HuH-7 (cell line): Measurements from ENCODE around the gene DOC2A.

ENCODE experiments used
- DNase-seq: peaks from one replicate; pipeline ENCODE4 v3.0.0; 2011; ENCODE audit warnings: low spot score

Gene DOC2A

GRCh38 chr16:29989111-29989858 lies 21.5 kb downstream of the DOC2A start:
- DNase-seq, result no peak

GRCh38 chr16:29988346-29989075 lies 22.3 kb downstream of the DOC2A start:
- DNase-seq, result no peak

- DNase-seq, result no peak
Measured at GRCh38 chr16:29987371-29988085, 23.3 kb downstream of the DOC2A start.

DNA sequence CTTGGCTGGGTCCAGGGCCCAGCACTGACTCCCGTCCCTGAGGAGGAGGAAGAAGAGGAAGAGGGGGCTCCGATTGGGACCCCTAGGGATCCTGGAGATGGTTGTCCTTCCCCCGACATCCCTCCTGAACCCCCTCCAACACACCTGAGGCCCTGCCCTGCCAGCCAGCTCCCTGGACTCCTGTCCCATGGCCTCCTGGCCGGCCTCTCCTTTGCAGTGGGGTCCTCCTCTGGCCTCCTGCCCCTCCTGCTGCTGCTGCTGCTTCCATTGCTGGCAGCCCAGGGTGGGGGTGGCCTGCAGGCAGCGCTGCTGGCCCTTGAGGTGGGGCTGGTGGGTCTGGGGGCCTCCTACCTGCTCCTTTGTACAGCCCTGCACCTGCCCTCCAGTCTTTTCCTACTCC lies 23.9 kb downstream of the DOC2A start:
- no peak for DNase-seq

DNA sequence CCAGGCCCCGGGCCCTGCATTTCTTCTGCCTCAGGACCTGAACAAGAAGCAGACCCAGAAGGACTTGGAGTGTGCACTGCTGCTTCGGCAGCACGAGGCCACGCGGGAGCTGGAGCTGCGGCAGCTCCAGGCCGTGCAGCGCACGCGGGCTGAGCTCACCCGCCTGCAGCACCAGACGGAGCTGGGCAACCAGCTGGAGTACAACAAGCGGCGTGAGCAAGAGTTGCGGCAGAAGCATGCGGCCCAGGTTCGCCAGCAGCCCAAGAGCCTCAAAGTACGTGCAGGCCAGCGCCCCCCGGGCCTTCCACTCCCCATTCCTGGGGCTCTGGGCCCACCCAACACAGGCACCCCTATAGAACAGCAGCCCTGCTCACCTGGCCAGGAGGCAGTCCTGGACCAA lies 24.6 kb downstream of the DOC2A start:
- no peak for DNase-seq

- no peak for DNase-seq
Measured at GRCh38 chr16:29985271-29985811, 25.5 kb downstream of the DOC2A start.

GRCh38 chr16:29984764-29985147 lies 26.1 kb downstream of the DOC2A start:
- no peak for DNase-seq

- no peak for DNase-seq
Measured at GRCh38 chr16:29984137-29984763, 26.6 kb downstream of the DOC2A start.

DNA sequence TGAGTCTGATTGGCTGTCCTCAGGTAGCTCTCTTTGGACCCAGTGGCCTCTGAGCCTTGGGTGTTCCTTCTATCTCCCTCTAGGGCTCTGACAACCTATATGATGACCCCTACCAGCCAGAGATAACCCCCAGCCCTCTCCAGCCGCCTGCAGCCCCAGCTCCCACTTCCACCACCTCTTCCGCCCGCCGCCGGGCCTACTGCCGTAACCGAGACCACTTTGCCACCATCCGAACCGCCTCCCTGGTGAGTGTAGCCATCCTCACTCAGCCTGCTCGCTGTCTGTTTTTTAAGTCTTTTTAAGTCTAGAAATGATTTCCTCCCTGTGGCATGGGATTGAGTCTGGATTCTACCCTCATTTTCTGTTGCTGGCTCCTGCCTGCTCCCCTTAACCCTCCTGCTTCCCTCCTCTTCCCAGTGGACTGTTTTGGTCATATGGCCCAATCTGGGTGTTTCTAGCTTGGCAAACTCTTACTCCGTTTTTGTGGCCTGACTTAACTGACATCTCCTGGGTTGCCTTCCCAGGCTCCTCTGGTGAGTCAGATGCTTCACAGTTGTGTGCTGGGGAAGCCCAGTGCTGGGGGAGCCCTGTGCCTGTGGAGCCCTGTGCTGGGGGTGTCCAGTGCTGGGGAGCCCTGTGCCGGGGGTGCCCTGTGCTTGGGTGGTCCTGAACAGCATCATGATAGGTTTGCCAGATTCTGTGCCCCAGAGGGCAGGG lies 27.2 kb downstream of the DOC2A start:
- no peak for DNase-seq

DNA sequence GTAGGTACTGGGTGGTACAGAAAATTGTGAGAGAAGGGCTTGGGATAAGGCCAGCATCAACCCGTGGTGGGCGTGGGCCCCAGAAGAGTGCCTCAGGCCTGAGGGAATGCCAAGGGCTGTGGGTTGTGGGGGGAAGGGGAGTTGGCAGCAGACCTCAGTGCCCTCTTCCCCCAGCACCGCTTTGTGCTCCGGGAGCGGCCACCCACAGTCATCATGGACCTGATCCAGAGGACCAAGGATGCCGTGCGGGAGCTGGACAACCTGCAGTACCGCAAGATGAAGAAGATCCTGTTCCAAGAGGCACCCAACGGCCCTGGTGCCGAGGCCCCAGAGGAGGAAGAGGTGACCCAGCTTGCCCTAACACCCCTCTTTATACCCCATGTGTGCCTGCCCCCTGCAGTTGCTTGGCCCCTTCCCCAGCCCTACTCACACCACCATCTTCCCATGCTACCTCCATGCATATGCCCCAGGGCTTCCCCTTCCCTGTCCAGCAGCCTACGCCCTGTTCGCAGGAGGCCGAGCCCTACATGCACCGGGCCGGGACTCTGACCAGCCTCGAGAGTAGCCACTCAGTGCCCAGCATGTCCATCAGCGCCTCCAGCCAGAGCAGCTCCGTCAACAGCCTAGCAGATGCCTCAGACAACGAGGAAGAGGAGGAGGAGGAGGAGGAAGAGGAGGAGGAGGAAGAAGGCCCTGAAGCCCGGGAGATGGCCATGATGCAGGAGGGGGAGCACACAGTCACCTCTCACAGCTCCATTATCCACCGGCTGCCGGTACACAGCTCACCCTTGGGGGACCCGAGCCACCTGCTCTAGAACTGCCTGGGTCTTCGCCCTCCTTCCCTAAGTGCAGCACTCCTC lies 28.0 kb downstream of the DOC2A start:
- no peak for DNase-seq

GRCh38 chr16:29978564-29979270 lies 32.1 kb downstream of the DOC2A start:
- DNase-seq, result no peak

DNA sequence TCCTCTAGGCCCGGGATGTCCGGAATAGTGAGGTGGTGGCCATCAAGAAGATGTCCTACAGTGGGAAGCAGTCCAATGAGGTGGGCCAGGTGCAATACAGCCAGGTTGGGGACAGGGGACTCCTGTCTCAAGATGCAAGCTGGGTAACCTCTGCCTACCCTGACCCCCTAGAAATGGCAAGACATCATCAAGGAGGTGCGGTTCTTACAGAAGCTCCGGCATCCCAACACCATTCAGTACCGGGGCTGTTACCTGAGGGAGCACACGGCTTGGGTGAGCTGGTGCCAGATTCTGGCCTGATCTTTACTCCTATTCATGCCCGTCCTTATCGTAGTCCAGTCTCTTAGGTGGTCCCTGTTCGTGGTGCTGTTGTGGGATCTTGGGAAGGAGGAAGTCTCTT lies 32.7 kb downstream of the DOC2A start:
- no peak for DNase-seq

- DNase-seq, result no peak
Measured at GRCh38 chr16:29977063-29977825, 33.6 kb downstream of the DOC2A start.

DNA sequence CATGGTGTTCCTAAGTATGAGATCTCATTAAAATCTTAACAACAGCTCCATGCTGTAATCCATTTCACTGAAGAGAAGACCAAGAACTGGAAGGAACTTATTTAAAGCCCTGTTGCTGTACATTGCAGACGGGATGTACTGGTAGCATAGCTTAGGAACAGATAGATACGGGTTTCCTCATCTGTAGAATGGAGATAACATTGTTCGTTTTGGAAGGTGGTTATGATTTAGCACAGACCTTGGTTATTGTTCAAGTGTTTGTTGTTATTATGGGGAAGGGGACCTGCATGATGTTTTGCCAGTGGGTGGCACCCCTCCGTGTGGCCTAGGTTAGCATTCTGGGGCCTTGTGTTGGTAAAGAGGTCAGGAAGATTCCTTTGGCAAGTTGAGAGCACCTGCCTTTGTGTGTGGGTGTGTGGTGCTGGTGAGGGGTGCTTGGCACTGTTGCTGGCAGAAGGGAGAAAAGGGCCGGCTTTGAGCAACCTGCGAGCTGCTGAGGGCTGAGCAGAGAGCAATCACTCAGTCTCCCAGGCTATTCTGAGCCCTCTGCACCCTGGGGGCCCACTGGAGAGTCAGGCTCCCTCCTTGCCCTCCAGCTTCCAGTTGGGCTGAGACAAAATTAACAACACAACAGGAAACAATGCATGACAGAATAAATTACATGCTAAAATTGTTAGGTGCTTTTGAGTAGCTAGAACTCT lies 34.9 kb downstream of the DOC2A start:
- DNase-seq, result no peak

- no peak for DNase-seq
Measured at GRCh38 chr16:29975134-29975538, 35.7 kb downstream of the DOC2A start.

DNA sequence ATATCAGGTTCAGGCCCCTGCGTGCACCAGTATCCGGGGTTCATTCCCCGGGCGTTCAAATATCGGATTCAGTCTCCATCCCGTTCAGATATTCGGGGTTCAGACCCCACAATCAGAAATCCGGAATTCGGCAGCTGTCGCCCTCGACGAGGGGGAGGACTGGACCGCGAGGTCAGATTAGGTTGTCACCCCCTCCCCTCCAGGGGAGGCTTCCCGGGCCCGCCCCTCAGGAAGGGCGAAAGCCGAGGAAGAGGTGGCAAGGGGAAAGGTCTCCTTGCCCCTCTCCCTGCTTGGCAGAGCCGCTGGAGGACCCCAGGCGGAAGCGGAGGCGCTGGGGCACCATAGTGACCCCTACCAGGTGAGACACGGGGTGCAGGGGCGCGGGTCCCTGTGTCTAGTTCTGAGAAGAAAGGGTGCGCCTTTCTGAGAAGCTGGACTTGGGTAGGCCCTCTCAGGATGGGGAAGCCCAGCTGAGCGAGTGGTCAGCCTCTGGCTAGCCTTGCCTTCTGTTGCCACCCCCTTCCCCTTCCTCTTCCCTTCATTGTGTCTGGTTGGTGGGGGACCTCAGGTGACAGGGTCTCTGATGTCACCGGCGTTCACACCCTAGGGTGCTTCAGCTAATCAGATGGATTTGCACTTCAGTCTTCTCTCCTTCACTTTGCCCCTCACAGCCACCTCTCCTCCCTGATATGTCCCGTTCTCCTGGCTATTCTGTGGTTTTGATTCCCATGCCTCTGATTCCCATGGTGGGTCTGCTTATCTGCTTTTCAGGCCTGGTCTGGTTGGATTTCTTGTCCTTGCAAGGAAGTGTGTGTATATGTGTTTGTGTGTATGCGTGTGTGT lies 36.3 kb downstream of the DOC2A start:
- no peak for DNase-seq

DNA sequence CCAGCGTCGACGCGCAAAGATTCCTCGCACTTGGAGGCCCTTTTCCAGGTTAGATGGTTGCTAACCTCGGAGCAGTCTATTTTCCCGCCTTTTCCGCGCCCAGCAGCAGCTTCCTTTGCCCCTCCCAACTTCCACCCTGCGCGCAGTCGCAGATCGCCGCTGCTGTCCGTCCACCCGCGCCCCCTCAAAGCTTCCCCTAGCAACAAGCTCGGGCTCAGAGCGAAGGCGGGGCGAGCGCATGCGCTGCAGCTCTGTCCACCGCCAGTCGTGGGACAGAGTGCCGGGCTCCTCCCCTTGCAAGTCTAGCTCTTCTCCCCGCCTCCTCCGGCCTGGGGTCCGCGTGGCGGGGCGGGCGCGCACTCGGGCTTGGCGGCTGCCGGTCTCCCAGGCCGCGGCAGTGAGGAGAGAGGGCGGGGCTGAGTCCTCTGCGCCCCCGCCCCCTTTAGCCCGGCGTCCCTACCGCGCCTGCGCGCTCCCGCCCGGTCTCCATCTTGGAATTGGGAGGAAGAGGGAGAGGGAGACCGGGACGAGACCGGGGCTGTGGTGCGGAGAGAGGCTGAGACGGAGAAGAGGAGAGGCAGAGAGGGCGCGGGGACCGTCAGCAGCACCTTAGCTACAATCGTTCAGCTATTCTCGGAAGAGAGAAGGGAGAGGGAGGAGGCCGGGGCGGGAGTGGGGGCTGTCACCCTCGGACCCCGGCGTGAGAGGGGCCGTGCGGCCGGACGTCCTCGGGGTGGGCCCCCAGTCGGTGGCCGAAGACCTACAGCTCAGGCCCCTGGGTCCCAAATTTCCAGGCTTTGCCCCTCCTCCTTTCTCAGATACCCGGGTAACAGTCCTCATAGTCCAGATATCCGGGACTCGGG lies 37.2 kb downstream of the DOC2A start, which contains the start of gene TAOK2:
TSS of gene TAOK2 (plus strand) at position 485 of the 863 bp plus-strand sequence. CDS start 3,905 bp downstream, outside the sequence.
- peak; percentile 99 for DNase-seq
